Erythroblast (primary cell): ENCODE measurements around the gene RBBP4.

Source experiments
- GATA1 ChIP-seq: IDR thresholded peaks from 2 replicates; pipeline ENCODE4 v1.6.1; 2011; ENCODE audit warnings: low read depth, mild to moderate bottlenecking, control low read depth, low read length, moderate library complexity
- POLR2A ChIP-seq: IDR thresholded peaks from 2 replicates; pipeline ENCODE4 v1.6.1; 2011; ENCODE audit warnings: mild to moderate bottlenecking, low read length

- TF ChIP-seq POLR2A (no peak), GATA1 (no peak)
Measured at GRCh38 chr1:32718527-32718926, 67.5 kb downstream of the RBBP4 start.
